ENCODE measurements around the gene NGEF. TPM values are rescaled to one million over a fixed set of nuclear protein-coding genes. Genes with fewer than 3 reads are reported as not detected.
A peak's percentile ranks its signal among the peaks of the same experiment; 100 is the strongest.

Gene NGEF
- total RNA-seq, 6 experiments from 2014 or later: 16.4 to 20.9 (median 20.2) TPM

DNA sequence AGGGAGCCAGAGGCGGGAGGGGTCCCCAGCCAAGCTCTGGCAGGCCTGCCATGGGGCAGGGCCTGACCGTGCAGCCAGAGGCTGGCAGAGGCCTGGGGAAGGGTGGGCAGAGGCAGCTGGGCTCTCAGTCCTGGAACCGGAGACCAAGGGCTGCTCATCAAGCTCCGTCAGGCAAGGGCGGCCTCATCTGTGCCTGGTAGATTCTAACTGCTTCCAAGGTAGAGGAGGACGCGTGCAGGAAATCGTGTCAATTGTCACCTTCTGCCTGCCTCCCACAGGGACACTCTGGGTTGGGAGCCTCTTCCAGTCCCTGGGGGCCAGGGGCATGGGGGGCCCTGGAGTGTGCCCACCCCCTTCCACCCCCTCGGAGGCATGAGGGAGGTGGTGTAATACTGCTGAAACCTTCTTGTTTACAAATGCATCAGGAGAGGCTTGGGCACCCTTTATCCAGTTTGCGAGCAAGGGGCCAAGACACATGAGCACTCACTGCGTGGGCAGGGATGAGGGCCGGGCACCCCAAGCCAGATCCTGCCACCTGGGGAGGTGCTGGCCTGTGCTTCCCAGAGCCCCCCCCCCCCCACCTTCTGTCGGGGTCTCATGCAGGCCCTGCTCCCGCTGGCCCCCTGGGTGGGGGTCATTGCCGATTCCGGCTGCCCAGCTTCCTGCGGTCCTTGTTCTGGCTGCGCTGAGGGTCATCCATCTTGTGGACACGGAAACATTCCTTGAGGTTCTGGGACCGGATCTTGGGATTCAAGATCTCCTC is 134.0 kb downstream of the NGEF start:
- 82% methylated on average over 5 of the region's 20 CpGs for WGBS (ENCODE audit: insufficient coverage, low coverage, low lambda C conversion rate, missing lambda C conversion rate)

DNA sequence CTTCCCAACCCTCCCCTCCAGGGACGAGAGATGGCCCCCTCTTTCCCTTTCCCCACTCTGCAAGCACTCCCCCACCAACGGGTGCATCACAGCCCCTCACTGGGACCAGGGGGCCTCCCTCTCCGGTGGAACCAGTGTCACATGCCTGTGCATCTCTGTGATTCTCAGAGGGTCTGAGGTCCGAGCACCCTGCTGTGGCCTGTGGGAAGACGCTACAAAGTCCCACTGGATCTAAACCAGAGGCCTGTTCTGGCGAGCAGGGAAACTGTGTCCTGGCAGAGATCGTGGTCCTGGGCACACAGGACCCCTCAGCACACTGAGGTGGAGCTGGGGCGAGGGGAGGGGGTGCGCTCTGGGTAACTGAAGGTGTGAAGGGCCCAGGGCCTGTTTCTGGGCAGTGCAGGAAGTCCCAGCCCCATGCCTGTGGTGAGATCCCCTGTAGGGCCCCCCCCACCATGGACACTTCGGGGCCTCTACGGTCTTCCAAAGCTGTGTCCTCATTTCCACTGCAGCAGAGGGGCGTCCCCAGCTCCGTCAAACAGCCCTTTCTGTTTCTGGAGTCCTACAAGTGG is 135.0 kb downstream of the NGEF start:
- DNase-seq: peak in 1 of 3 donors; percentile 44
- WGBS (ENCODE audit: insufficient coverage, low coverage, low lambda C conversion rate, missing lambda C conversion rate): 70% methylated on average over 3 of the region's 13 CpGs
- H3K4me1 ChIP-seq: peaks cover 0 to 26% (median 7%) of the 10 kb centered on the region in 4 donors
- H3K4me3 ChIP-seq: no peak overlapping the region
- H3K36me3 ChIP-seq: no peaks in the 10 kb centered on the region
- H3K27me3 ChIP-seq: no peaks in the 10 kb centered on the region
- no peak overlapping the region for H3K27ac ChIP-seq
- TF ChIP-seq POLR2A (IDR thresholded peaks at IDR 0.05): no peak
- TF ChIP-seq, protein P1, sequence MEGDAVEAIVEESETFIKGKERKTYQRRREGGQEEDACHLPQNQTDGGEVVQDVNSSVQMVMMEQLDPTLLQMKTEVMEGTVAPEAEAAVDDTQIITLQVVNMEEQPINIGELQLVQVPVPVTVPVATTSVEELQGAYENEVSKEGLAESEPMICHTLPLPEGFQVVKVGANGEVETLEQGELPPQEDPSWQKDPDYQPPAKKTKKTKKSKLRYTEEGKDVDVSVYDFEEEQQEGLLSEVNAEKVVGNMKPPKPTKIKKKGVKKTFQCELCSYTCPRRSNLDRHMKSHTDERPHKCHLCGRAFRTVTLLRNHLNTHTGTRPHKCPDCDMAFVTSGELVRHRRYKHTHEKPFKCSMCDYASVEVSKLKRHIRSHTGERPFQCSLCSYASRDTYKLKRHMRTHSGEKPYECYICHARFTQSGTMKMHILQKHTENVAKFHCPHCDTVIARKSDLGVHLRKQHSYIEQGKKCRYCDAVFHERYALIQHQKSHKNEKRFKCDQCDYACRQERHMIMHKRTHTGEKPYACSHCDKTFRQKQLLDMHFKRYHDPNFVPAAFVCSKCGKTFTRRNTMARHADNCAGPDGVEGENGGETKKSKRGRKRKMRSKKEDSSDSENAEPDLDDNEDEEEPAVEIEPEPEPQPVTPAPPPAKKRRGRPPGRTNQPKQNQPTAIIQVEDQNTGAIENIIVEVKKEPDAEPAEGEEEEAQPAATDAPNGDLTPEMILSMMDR (IDR thresholded peaks at IDR 0.05): no peak
- no peak for ATAC-seq
- H3K9me3 ChIP-seq: no peaks in the 10 kb centered on the region
- intact Hi-C loops (cut with DNase I): no loop called here

More for the DNA sequence above, 134.0 kb downstream of the NGEF start:
- no peak for DNase-seq
- Histone ChIP-seq H3K4me3 (no peak overlapping the region), H3K27me3 (no peaks in the 10 kb centered on the region), H3K36me3 (no peaks in the 10 kb centered on the region), H3K4me1 (peaks cover 0 to 16% (median 4%) of the 10 kb centered on the region in 4 donors), H3K27ac (no peak overlapping the region), H3K9me3 (no peaks in the 10 kb centered on the region)
- no peak for TF ChIP-seq POLR2A (IDR thresholded peaks at IDR 0.05)
- TF ChIP-seq, protein P1 (IDR thresholded peaks at IDR 0.05): no peak
- ATAC-seq: no peak
- intact Hi-C loops (cut with DNase I): no loop called here

DNA sequence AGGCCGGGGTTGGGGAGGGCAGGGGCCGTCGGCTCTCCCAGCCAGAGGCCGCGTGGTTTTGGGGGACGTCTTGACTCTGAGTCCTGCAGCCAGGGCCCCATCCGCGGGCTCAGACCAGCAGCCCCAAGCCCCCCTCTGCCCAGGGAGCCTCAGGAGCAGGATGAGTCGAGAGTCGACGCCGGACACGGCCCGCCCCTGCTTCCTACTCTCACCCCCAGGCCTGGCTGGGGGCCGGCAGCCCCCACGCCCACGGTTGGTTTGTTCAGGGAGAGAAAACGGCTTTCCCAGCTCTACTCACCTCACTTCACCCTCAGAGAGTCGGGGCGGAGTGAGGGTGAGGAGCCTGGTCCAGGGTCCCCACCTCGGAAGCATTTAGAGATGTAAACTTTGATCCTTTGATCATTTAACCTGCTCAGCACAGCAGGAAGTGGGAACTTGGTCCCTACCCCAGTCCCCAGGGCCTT is 136.0 kb downstream of the NGEF start:
- H3K36me3 ChIP-seq: no peaks in the 10 kb centered on the region
- ATAC-seq (peak in 3 of 4 donors; percentile 1 to 9 (median 8)), DNase-seq (peak in 1 of 3 donors; percentile 59)
- H3K4me1 ChIP-seq: peaks cover 0 to 28% (median 7%) of the 10 kb centered on the region in 4 donors
- peak overlapping the region; percentile 60 to 89 (median 80) for H3K27ac ChIP-seq
- intact Hi-C loops (cut with DNase I): no loop called here
- H3K27me3 ChIP-seq: no peaks in the 10 kb centered on the region
- TF ChIP-seq, protein P1 (IDR thresholded peaks at IDR 0.05): no peak
- no peak for TF ChIP-seq POLR2A (IDR thresholded peaks at IDR 0.05)
- WGBS (ENCODE audit: insufficient coverage, low coverage, low lambda C conversion rate, missing lambda C conversion rate): 44% methylated on average over 7 of the region's 21 CpGs
- H3K4me3 ChIP-seq: peak overlapping the region; percentile 49 to 72 (median 62)
- H3K9me3 ChIP-seq: no peaks in the 10 kb centered on the region

DNA sequence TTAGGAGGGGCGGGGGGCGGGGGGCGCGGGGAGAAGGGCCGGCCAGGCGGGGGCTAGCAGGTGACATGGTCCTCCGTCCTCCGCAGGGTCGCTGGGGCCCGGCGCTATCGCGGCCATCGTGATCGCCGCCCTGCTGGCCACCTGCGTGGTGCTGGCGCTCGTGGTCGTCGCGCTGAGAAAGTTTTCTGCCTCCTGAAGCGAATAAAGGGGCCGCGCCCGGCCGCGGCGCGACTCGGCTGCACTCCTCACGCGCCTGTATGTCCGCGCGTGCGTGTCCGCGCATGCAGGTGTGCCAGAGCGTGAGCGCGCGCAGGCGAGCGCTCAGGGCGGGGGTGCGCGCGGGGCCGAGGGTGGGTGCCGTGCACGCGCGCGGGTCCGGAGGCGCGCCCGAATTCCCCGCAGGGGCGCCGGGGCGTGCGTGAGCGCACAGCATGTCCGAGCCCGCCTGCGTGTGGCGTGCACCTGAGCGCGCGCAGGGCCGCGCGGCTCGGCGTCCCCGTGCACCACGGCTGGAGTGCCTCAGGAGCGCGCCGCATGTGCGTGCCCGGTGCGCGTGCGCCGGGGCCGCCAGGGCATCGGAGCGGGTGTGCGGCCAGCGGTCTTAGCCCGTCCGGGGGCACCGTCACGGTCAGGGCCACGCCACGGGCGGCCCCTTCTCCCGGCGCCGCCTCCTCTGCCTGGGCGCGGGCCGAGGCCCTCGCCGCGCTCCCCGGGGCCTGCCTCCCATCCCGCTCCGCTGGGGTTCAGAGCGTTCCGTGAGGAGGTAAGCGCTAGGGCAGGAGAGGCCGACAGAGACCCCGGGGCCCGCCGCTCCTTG is 136.7 kb downstream of the NGEF start:
- TF ChIP-seq, protein P1 (IDR thresholded peaks at IDR 0.05): peak in 3 of 4 donors; percentile 7 to 21 (median 12)
- peak; percentile 43 for TF ChIP-seq POLR2A (IDR thresholded peaks at IDR 0.05)
- Histone ChIP-seq H3K36me3 (no peaks in the 10 kb centered on the region), H3K9me3 (no peaks in the 10 kb centered on the region), H3K27ac (peak overlapping the region; percentile 60 to 89 (median 80)), H3K4me3 (peak overlapping the region; percentile 49 to 72 (median 62)), H3K27me3 (no peaks in the 10 kb centered on the region), H3K4me1 (peaks cover 0 to 28% (median 7%) of the 10 kb centered on the region in 4 donors)
- ATAC-seq (peak; percentile 47 to 78 (median 68)), DNase-seq (peak; percentile 69 to 82 (median 78))
- intact Hi-C loops (cut with DNase I): no loop called here
- 0% methylated on average over 13 of the region's 119 CpGs for WGBS (ENCODE audit: insufficient coverage, low coverage, low lambda C conversion rate, missing lambda C conversion rate)
